ENCODE measurements around the gene PHF10.

The PHF10 gene

GRCh38 chr6:169745405-169745804 lies 21.1 kb upstream of the PHF10 start:
- DNase-seq = no peak
- Histone ChIP-seq H3K9me3 (ENCODE audit: insufficient read depth, low read length, severe bottlenecking) (no peaks in the 10 kb centered on the region), H2AFZ (ENCODE audit: low read depth, low read length) (no peak overlapping the region), H3K4me2 (ENCODE audit: insufficient read depth, low read length) (no peak overlapping the region), H3K27ac (ENCODE audit: low read length) (no peak overlapping the region), H3K9ac (ENCODE audit: low read depth, low read length) (no peak overlapping the region), H3K4me3 (ENCODE audit: low read depth in 1 of 2, low read length in 2 of 2) (no peak overlapping the region), H3K27me3 (ENCODE audit: insufficient read depth, low read length, poor library complexity) (no peaks in the 10 kb centered on the region), H3K4me1 (ENCODE audit: insufficient read depth, low read length) (peaks cover 8% of the 10 kb centered on the region), H3K36me3 (ENCODE audit: insufficient read depth, low read length) (peaks cover 5% of the 10 kb centered on the region), H3K79me2 (ENCODE audit: insufficient read depth, low read length) (peaks cover 5% of the 10 kb centered on the region), H4K20me1 (ENCODE audit: insufficient read depth, low read length) (no peaks in the 10 kb centered on the region)
- TF ChIP-seq CTCF (IDR thresholded peaks at IDR 0.05; ENCODE audit: borderline replicate concordance, extremely low read depth, low read length, poor library complexity, severe bottlenecking) (no peak), EZH2 (IDR thresholded peaks at IDR 0.05; ENCODE audit: borderline replicate concordance, low read depth, low read length, severe bottlenecking) (no peak)
- ATAC-seq (ENCODE audit: insufficient read depth, low read depth) = no peak

- Histone ChIP-seq H3K4me2 (ENCODE audit: insufficient read depth, low read length) (no peak overlapping the region), H3K4me1 (ENCODE audit: insufficient read depth, low read length) (no peaks in the 10 kb centered on the region), H3K36me3 (ENCODE audit: insufficient read depth, low read length) (no peaks in the 10 kb centered on the region), H3K4me3 (ENCODE audit: low read depth in 1 of 2, low read length in 2 of 2) (no peak overlapping the region), H3K9me3 (ENCODE audit: insufficient read depth, low read length, severe bottlenecking) (no peaks in the 10 kb centered on the region), H3K79me2 (ENCODE audit: insufficient read depth, low read length) (no peaks in the 10 kb centered on the region), H3K9ac (ENCODE audit: low read depth, low read length) (no peak overlapping the region), H3K27me3 (ENCODE audit: insufficient read depth, low read length, poor library complexity) (no peaks in the 10 kb centered on the region), H2AFZ (ENCODE audit: low read depth, low read length) (no peak overlapping the region), H4K20me1 (ENCODE audit: insufficient read depth, low read length) (no peaks in the 10 kb centered on the region), H3K27ac (ENCODE audit: low read length) (no peak overlapping the region)
- DNase-seq (no peak), ATAC-seq (ENCODE audit: insufficient read depth, low read depth) (no peak)
- TF ChIP-seq EZH2 (IDR thresholded peaks at IDR 0.05; ENCODE audit: borderline replicate concordance, low read depth, low read length, severe bottlenecking) (no peak), CTCF (IDR thresholded peaks at IDR 0.05; ENCODE audit: borderline replicate concordance, extremely low read depth, low read length, poor library complexity, severe bottlenecking) (no peak)
Measured at GRCh38 chr6:169741344-169741743, 17.0 kb upstream of the PHF10 start.

GRCh38 chr6:169738976-169739529 lies 14.8 kb upstream of the PHF10 start:
- no peaks in the 10 kb centered on the region for H3K9me3 ChIP-seq (ENCODE audit: insufficient read depth, low read length, severe bottlenecking)
- H3K79me2 ChIP-seq (ENCODE audit: insufficient read depth, low read length) = no peaks in the 10 kb centered on the region
- H3K9ac ChIP-seq (ENCODE audit: low read depth, low read length) = no peak overlapping the region
- no peaks in the 10 kb centered on the region for H3K4me1 ChIP-seq (ENCODE audit: insufficient read depth, low read length)
- ATAC-seq (ENCODE audit: insufficient read depth, low read depth) = no peak
- H3K4me2 ChIP-seq (ENCODE audit: insufficient read depth, low read length) = no peak overlapping the region
- no peak overlapping the region for H3K27ac ChIP-seq (ENCODE audit: low read length)
- TF ChIP-seq EZH2 (IDR thresholded peaks at IDR 0.05; ENCODE audit: borderline replicate concordance, low read depth, low read length, severe bottlenecking) = no peak
- TF ChIP-seq CTCF (IDR thresholded peaks at IDR 0.05; ENCODE audit: borderline replicate concordance, extremely low read depth, low read length, poor library complexity, severe bottlenecking) = no peak
- no peak overlapping the region for H2AFZ ChIP-seq (ENCODE audit: low read depth, low read length)
- no peak for DNase-seq
- H3K4me3 ChIP-seq (ENCODE audit: low read depth in 1 of 2, low read length in 2 of 2) = no peak overlapping the region
- peaks cover 3% of the 10 kb centered on the region for H3K27me3 ChIP-seq (ENCODE audit: insufficient read depth, low read length, poor library complexity)
- H3K36me3 ChIP-seq (ENCODE audit: insufficient read depth, low read length) = no peaks in the 10 kb centered on the region
- H4K20me1 ChIP-seq (ENCODE audit: insufficient read depth, low read length) = no peaks in the 10 kb centered on the region
